ENCODE data around the gene AGMO. TPM values are rescaled to one million over a fixed set of nuclear protein-coding genes. Genes with fewer than 3 reads are reported as not detected.

The AGMO gene
- total and polyA plus RNA-seq, 2 of the 8 experiments (the other 6 are each of a cell fraction or from before 2014, with no cell fraction given), result 0.22 to 0.45 TPM

GRCh38 chr7:15558756-15559155, 3.1 kb downstream of the AGMO start:
- FAIRE-seq (no peak), DNase-seq (ENCODE audit: low read depth in 1 of 2, low spot score in 2 of 2) (no peak)
- Histone ChIP-seq H2AFZ (ENCODE audit: low read length) (no peak overlapping the region; the same call in 1 of the 2 replicates), H3K27ac (ENCODE audit: low read depth, low read length) (no peak overlapping the region), H3K36me3 (ENCODE audit: control insufficient read depth in 2 of 4, insufficient read depth in 4 of 4, low read length in 3 of 4) (no peaks in the 10 kb centered on the region), H2BK15ac (ENCODE audit: low read length) (no peak overlapping the region), H4K91ac (replicated peaks; ENCODE audit: insufficient read length, low read length) (no peak overlapping the region), H3K23ac (ENCODE audit: insufficient read length) (no peak overlapping the region), H3K79me2 (ENCODE audit: control insufficient read depth in 1 of 2, insufficient read depth in 2 of 2, low read length in 2 of 2) (no peaks in the 10 kb centered on the region), H3K14ac (ENCODE audit: insufficient read length) (no peak overlapping the region), H3K9me3 (ENCODE audit: insufficient read depth in 2 of 2, low read depth in 1 of 2, low read length in 1 of 2) (no peaks in the 10 kb centered on the region), H2BK120ac (replicated peaks; ENCODE audit: low read depth, low read length) (no peak overlapping the region), H4K8ac (ENCODE audit: extremely low read depth, insufficient read depth, low read length) (no peak overlapping the region), H3K4me2 (ENCODE audit: insufficient read depth in 1 of 2, low read depth in 2 of 2, low read length in 2 of 2) (no peak overlapping the region), H3K27me3 (replicated peaks in 1 of 4; ENCODE audit: control insufficient read depth in 3 of 4, extremely low read depth in 1 of 4, insufficient read depth in 3 of 4, low read length in 3 of 4) (no peaks in the 10 kb centered on the region), H2AK5ac (ENCODE audit: low read depth, low read length) (no peak overlapping the region), H3K18ac (ENCODE audit: extremely low read depth, low read length) (no peak overlapping the region), H2BK20ac (ENCODE audit: low read length) (no peak overlapping the region), H3K9ac (replicated peaks in 1 of 4; ENCODE audit: extremely low read depth in 1 of 4, low read depth in 3 of 4, low read length in 3 of 4) (no peak overlapping the region), H4K5ac (ENCODE audit: insufficient read length, low read depth, low read length) (no peak overlapping the region), H3K4ac (replicated peaks; ENCODE audit: insufficient read length, low read depth, low read length) (no peak overlapping the region), H3K79me1 (ENCODE audit: low read depth, low read length) (no peaks in the 10 kb centered on the region), H3K4me1 (replicated peaks in 1 of 4; ENCODE audit: control insufficient read depth in 3 of 4, insufficient read depth in 4 of 4, low read length in 3 of 4) (peaks cover 0 to 4% (median 0%) of the 10 kb centered on the region in 4 experiments; a peak in 1 of 7 replicates), H3K56ac (replicated peaks; ENCODE audit: insufficient read length, low read depth, low read length) (no peak overlapping the region), H2BK5ac (ENCODE audit: low read depth, low read length) (no peak overlapping the region), H2BK12ac (ENCODE audit: low read depth, low read length) (no peak overlapping the region), H3K23me2 (ENCODE audit: low read depth, low read length) (no peaks in the 10 kb centered on the region), H4K20me1 (replicated peaks in 1 of 2; ENCODE audit: control insufficient read depth in 1 of 2, insufficient read depth in 2 of 2, low read length in 2 of 2) (no peaks in the 10 kb centered on the region), H3K4me3 (ENCODE audit: extremely low read depth in 1 of 4, insufficient read depth in 2 of 4, low read depth in 3 of 4, low read length in 4 of 4) (no peak overlapping the region)
- POLR2A ChIA-PET (ENCODE audit: partially characterized antibody), result no interaction called here
- 84% methylated on average over 2 of the region's 2 CpGs; no CpG with 5 or more reads in 1 of the 2 experiments for WGBS, 2 experiments (ENCODE audit: extremely low coverage in 1 of 2, insufficient coverage in 1 of 2, insufficient read length in 1 of 2, insufficient replicate concordance in 2 of 2, low coverage in 1 of 2, low lambda C conversion rate in 2 of 2, missing lambda C conversion rate in 1 of 2)
- CTCF ChIA-PET (ENCODE audit: partially characterized antibody), result interaction anchor here (0.9 to 1.4 kb wide), 3 partner anchors 45 to 232 kb away, joined by 3 to 5 read pairs (median 4); no protein-coding TSS in a partner anchor
- TF ChIP-seq KDM1A (IDR thresholded peaks at IDR 0.05; ENCODE audit: borderline replicate concordance, low read length) (no peak), SP1 (IDR thresholded peaks at IDR 0.05; ENCODE audit: low read depth, low read length) (no peak), CTBP2 (IDR thresholded peaks at IDR 0.05; ENCODE audit: borderline replicate concordance, insufficient read depth, insufficient read length, low read length) (no peak), PHF8 (conservative IDR thresholded peaks at IDR 0.05; ENCODE audit: low read depth, low read length) (no peak)
